Adrenal gland (tissue), 12 donors: Measurements from ENCODE around the gene INO80D. TPM values are rescaled to one million over a fixed set of nuclear protein-coding genes. Genes with fewer than 3 reads are reported as not detected.

Experiments used
- DNase-seq, 7 donors: peaks; one replicate each; pipeline ENCODE4 v3.0.0-alpha.2; 2019 to 2020
- H3K27ac ChIP-seq, 5 donors: fragments of 200-600 bp; sonication (generic) in 4 of 5; 1 replicate in 3 of 5; 2 replicates in 2 of 5; pipeline versions ENCODE4 v1.5.1 to v1.8.0; 2016 to 2020; ENCODE audit warnings: mild to moderate bottlenecking in 1 of 5
- H3K27me3 ChIP-seq: fragments of 200-600 bp; 2 replicates; pipeline ENCODE4 v1.8.0; 2021
- H3K36me3 ChIP-seq, 2 donors: fragments of 200-600 bp; replicated peaks in 1 of 2; 1 replicate in 1 of 2; 2 replicates in 1 of 2; pipeline versions ENCODE4 v1.5.1 to v1.8.0; 2018 to 2022
- H3K4me1 ChIP-seq, 2 donors: fragments of 200-600 bp; replicated peaks in 1 of 2; 1 replicate in 1 of 2; 2 replicates in 1 of 2; pipeline versions ENCODE4 v1.5.1 to v1.8.0; 2018 to 2021
- H3K4me3 ChIP-seq, 4 donors: fragments of 200-600 bp; sonication (generic) in 3 of 4; one replicate each; pipeline ENCODE4 v1.5.1; 2016 to 2018
- H3K9me3 ChIP-seq, 3 donors: fragments of 200-600 bp; sonication (generic) in 1 of 3; replicated peaks in 1 of 3; 1 replicate in 2 of 3; 2 replicates in 1 of 3; pipeline versions ENCODE4 v1.5.1 to v1.8.0; 2016 to 2021
- POLR2A ChIP-seq, 2 donors: fragments of 450-650 bp; IDR thresholded peaks; one replicate each; pipeline ENCODE4 v1.6.1; 2017; ENCODE audit warnings: antibody characterized with exemption in 2 of 2, mild to moderate bottlenecking in 2 of 2, moderate library complexity in 1 of 2
- WGBS, 4 donors: extraction: QIAGEN DNeasy Blood & Tissue Kit in 2 of 4; methylation state at CpG; one replicate each; pipeline versions ENCODE4 v1.1.5 to v1.1.7; 2013 to 2017; 5-methylcytosine and 5-hydroxymethylcytosine counted together
- intact Hi-C, 2 donors: fragments of 100-400 bp; cut with DNase I; formaldehyde crosslinking; loops; one replicate each; pipeline versions ENCODE4 v1.14.1 to v1.15.0; 2022 to 2023
- polyA plus RNA-seq, 3 donors: library from polyadenylated mRNA; stranded (reverse); fragments of 200-250 nt in 2 of 3; fragments of 350-450 nt in 1 of 3; fragmentation: Illumina TruSeq in 1 of 3; extraction: RNeasy Lipid Tissue Mini Kit (QIAGEN cat#74804) in 1 of 3; gene quantifications; one replicate each; pipeline ENCODE4 v1.2.3, GENCODE V29; 2013 to 2014
- total RNA-seq, 9 donors: library from RNA; depleted of rRNA in 4 of 9; stranded (reverse); fragments of >200 nt in 4 of 9; fragments of 120-200 nt in 1 of 9; fragmentation: NEBNext Ultra II Directional in 1 of 9; extraction: Animal tissue kit (Norgen Biotek cat#: 25700) in 1 of 9; gene quantifications; one replicate each; pipeline versions ENCODE4 v1.1.0 to v1.2.4, GENCODE V29; 2013 to 2023
- TF ChIP-seq, protein P1 (sequence below), 6 experiments: fragments of 450-650 bp in 4 of 6; fragments of 200-600 bp in 2 of 6; sonication (generic) in 1 of 6; IDR thresholded peaks; 1 replicate in 5 of 6; 2 replicates in 1 of 6; pipeline versions ENCODE4 v1.5.1 to v1.8.0; 2016 to 2021; ENCODE audit warnings: antibody characterized with exemption in 6 of 6, mild to moderate bottlenecking in 2 of 6, moderate library complexity in 1 of 6
- donor health status: healthy with polysubstance abuse.
- donor health status: Bipolar disorder and iron deficiency.
- donor health status: DM: yes; HTN: yes; CAD: no.
- donor health status: DM: no; HTN: no; CAD: no.
- donor health status: DM: no; HTN: no; CAD: no.
- donor health status: DM: yes; HTN: yes; CAD: no.

Gene INO80D
- total and polyA plus RNA-seq, 12 donors: 2.7 to 24.6 (median 14.1) TPM

DNA sequence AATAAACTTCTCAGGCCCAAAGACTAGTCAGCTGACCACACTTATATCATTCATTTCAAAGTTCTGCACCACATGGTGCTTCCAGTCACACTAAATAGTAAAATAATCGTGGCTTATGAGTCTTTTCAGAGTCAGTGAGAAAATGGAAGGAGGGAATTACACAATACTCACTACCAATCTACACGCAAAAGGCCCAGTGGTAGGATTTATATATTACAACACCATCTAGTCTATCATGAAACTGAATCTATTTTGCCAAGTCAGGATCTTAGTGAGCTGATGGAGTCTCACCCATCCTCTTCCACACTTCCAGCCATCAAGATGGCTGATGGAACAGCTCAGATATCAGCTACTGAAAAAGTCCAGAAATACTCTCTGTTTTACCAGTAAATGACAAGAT, 21.9 kb downstream of the INO80D start:
- intact Hi-C loops: no loop called here
- no peak for DNase-seq
- TF ChIP-seq, protein P1, sequence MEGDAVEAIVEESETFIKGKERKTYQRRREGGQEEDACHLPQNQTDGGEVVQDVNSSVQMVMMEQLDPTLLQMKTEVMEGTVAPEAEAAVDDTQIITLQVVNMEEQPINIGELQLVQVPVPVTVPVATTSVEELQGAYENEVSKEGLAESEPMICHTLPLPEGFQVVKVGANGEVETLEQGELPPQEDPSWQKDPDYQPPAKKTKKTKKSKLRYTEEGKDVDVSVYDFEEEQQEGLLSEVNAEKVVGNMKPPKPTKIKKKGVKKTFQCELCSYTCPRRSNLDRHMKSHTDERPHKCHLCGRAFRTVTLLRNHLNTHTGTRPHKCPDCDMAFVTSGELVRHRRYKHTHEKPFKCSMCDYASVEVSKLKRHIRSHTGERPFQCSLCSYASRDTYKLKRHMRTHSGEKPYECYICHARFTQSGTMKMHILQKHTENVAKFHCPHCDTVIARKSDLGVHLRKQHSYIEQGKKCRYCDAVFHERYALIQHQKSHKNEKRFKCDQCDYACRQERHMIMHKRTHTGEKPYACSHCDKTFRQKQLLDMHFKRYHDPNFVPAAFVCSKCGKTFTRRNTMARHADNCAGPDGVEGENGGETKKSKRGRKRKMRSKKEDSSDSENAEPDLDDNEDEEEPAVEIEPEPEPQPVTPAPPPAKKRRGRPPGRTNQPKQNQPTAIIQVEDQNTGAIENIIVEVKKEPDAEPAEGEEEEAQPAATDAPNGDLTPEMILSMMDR (IDR thresholded peaks at IDR 0.05): no peak
- no peak for TF ChIP-seq POLR2A (IDR thresholded peaks at IDR 0.05)
- Histone ChIP-seq H3K27ac (no peak overlapping the region), H3K27me3 (no peaks in the 10 kb centered on the region), H3K36me3 (peaks cover 0 to 10% of the 10 kb centered on the region in 2 donors), H3K4me1 (peaks cover 0 to 7% of the 10 kb centered on the region in 2 donors), H3K4me3 (no peak overlapping the region), H3K9me3 (no peaks in the 10 kb centered on the region)
- WGBS, 4 donors: 69 to 82% (median 81%) methylated on average over 2 of the region's 2 CpGs

DNA sequence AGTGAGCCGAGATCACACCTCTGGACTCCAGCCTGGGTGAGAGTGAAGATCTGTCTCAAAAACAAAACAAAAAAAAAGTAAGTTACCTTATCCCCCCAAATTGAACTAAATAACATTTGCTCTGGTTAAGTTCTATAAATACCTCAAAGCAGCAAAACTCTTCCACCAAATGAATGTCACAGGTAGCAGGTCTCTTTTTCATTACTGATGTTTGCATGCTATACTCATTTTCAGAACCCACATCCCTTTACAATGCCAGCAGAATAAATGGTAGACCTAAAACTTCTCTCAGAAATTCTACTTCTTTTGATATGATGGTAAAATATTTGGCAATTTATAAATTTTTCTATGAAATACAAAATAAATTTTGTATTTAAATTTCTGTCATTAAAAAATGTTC, 22.3 kb downstream of the INO80D start:
- 88 to 100% (median 96%) methylated on average over 1 of the region's 1 CpG for WGBS, 4 donors
- H3K36me3 ChIP-seq: peaks cover 0 to 10% of the 10 kb centered on the region in 2 donors
- no peaks in the 10 kb centered on the region for H3K9me3 ChIP-seq
- no peak overlapping the region for H3K27ac ChIP-seq
- intact Hi-C loops: no loop called here
- H3K4me1 ChIP-seq: peaks cover 0 to 7% of the 10 kb centered on the region in 2 donors
- no peak for DNase-seq
- TF ChIP-seq POLR2A (IDR thresholded peaks at IDR 0.05): no peak
- TF ChIP-seq, protein P1 (IDR thresholded peaks at IDR 0.05): no peak
- H3K4me3 ChIP-seq: no peak overlapping the region
- H3K27me3 ChIP-seq: no peaks in the 10 kb centered on the region

DNA sequence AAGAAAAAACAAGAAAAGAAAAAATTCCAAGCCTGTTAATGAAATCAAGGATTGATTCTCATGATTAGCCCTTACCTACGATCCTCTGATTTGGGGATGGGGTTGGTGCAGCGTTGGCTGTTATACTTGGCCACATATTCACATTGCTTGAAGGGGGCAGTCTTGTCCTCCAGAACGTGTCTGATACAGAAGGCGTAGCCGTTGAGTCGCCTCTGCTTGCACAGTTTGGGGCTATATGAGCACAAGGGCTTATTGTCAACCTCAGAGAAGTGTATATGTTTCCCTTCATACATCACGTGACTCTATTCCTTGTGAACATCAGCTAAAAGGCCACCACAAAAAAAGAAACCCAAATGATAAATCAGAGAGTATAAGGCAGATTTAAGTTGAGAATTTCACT, 23.2 kb downstream of the INO80D start:
- WGBS, 4 donors: 88 to 92% (median 90%) methylated on average over 7 of the region's 7 CpGs
- DNase-seq: no peak
- Histone ChIP-seq H3K4me1 (peaks cover 0 to 7% of the 10 kb centered on the region in 2 donors), H3K9me3 (no peaks in the 10 kb centered on the region), H3K27me3 (no peaks in the 10 kb centered on the region), H3K4me3 (no peak overlapping the region), H3K36me3 (peaks cover 0 to 13% of the 10 kb centered on the region in 2 donors), H3K27ac (no peak overlapping the region)
- TF ChIP-seq POLR2A (IDR thresholded peaks at IDR 0.05): no peak
- TF ChIP-seq, protein P1 (IDR thresholded peaks at IDR 0.05): no peak
- intact Hi-C loops: no loop called here

DNA sequence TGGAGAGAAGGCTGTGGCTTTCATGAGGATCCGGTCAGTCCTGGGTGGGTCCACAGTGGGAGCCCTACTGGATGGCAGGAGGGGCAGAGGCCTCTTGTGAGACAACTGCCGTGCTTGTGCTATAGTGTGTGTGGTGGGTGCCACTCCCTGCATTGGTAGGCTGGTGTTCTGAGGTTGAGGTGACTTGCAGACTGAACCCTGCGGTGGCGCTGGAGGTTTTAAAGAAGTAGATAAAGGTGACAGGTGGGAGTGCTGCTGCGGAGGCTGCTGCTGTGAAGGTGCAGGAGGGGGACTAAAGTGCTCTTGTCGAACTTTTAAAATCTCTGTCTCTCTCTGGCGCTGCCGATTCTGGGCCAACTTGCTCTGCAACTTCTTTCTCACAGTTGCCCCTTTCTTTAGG, 29.7 kb downstream of the INO80D start:
- no peak overlapping the region for H3K4me3 ChIP-seq
- H3K27me3 ChIP-seq: no peaks in the 10 kb centered on the region
- no peak overlapping the region for H3K27ac ChIP-seq
- intact Hi-C loops: no loop called here
- TF ChIP-seq, protein P1 (IDR thresholded peaks at IDR 0.05): no peak
- TF ChIP-seq POLR2A (IDR thresholded peaks at IDR 0.05): no peak
- H3K36me3 ChIP-seq: peaks cover 0 to 31% of the 10 kb centered on the region in 2 donors
- DNase-seq: no peak
- no peaks in the 10 kb centered on the region for H3K4me1 ChIP-seq
- 92 to 97% (median 96%) methylated on average over 7 to 8 of the region's 8 CpGs for WGBS, 4 donors
- H3K9me3 ChIP-seq: no peaks in the 10 kb centered on the region
